ENCODE measurements around the gene SDK2. TPM values are rescaled to one million over a fixed set of nuclear protein-coding genes. Genes with fewer than 3 reads are reported as not detected.

The SDK2 gene
- total and polyA plus RNA-seq, 2 of the 8 experiments (the other 6 are each of a cell fraction or from before 2014, with no cell fraction given), result 3.9 to 4.1 TPM

DNA sequence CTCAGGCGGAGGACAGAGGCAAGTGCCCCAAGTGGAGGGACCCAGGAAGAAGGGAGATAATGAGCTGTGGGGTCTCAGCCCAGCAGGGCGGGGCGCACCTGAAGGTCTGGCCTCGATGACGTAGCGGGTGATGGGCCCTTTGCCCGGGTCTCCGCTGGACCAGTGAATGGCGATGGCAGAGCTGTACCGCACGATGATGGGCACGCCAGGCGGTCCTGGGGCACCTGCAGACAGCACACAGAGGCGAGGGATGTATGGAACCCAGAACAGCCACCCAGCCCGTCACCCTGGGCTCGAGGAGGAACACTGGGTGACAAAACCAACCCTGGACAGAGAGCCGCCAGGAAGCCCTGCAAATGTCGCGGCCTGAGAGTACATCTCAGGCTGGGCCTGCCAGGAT, 286.3 kb downstream of the SDK2 start (continued):
- TF ChIP-seq, protein P1, sequence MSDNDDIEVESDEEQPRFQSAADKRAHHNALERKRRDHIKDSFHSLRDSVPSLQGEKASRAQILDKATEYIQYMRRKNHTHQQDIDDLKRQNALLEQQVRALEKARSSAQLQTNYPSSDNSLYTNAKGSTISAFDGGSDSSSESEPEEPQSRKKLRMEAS (IDR thresholded peaks at IDR 0.05), result no peak
- TF ChIP-seq FOSL1 (IDR thresholded peaks at IDR 0.05; ENCODE audit: insufficient read depth, low read depth, low read length) (no peak), ATF3 (IDR thresholded peaks at IDR 0.05; ENCODE audit: insufficient read depth, low read depth, low read length) (no peak), YY1 (IDR thresholded peaks at IDR 0.05; ENCODE audit: low read depth, low read length) (no peak), POLR2A (IDR thresholded peaks at IDR 0.05; ENCODE audit: control extremely low read depth in 1 of 2, low read depth in 2 of 2, low read length in 2 of 2) (no peak), SIN3A (conservative IDR thresholded peaks at IDR 0.05 in 1 of 2, IDR thresholded peaks at IDR 0.05 in 1 of 2; ENCODE audit: low read depth in 1 of 2, low read length in 2 of 2) (no peak)
